Inflammatory macrophage treated with lipopolysaccharide for 1 hour (primary cell): ENCODE data around the gene RPAP3.
A peak's percentile ranks its signal among the peaks of the same experiment; 100 is the strongest.
"Not testable (repeated sequence)": the region's sequence is repeated elsewhere in the genome, so short reads cannot be mapped to it uniquely, and the experiment has no call there.

Experiments
- DNase-seq, 2 donors: peaks; one replicate each; pipeline ENCODE4 v3.0.0-alpha.2; 2020 to 2022

Gene RPAP3

DNA sequence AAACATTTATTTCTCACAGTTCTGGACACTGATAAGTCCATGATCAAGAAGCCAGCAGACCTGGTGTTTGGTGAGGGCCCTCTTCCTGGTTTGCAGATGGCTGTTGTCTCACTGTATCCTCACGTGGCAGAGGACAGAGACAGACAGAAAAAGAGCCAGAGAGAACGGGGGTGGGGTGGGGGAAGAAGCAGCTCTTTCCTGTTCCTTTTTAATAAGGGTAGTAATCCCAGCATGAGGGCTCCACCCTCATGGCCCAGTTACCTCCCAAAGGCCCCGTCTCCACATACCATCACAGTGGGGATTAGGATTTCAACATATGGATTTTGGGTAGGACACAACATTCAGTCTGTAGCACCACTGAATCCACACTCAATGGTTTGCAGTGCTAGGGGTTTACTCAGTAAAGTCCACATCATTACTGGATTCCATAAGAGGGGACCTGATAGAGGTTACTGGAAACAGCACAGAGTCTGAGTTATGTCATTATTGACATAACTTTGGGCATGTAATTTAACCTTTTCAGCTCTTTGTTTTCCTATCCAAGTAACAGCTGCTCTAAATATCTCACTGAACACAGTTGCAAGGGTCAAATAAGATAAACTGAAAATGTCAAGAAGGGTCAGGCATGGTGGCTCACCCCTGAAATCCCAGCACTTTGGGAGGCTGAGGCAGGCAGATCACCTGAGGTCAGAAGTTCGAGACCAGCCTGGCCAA is 53.2 kb downstream of the RPAP3 start:
- DNase-seq = peak; percentile 45 to 59

- peak; percentile 76 to 83 for DNase-seq
These were observed 54.2 kb downstream of the RPAP3 start for GRCh38 chr12:47651368-47652254.

DNA sequence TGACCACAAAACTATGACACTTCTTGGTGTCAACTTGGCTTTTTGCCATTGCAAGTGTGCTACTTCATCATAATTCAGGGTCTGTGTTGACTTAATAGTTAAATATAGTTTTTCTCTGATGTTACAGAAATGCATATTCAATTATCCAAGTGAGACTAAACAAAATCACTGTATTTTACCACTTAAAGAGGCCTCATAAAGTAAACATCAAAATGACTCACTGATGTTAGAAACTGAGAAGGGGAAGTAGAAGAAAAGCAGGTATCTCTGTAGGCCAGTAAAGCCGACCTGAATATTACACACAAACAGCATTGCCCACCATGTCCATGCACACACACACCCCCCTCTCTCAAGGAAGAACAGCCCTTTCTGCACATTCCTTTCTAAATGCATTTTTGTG is 55.4 kb downstream of the RPAP3 start:
- no peak for DNase-seq

GRCh38 chr12:47649381-47649780 is 56.4 kb downstream of the RPAP3 start:
- DNase-seq = no peak

DNA sequence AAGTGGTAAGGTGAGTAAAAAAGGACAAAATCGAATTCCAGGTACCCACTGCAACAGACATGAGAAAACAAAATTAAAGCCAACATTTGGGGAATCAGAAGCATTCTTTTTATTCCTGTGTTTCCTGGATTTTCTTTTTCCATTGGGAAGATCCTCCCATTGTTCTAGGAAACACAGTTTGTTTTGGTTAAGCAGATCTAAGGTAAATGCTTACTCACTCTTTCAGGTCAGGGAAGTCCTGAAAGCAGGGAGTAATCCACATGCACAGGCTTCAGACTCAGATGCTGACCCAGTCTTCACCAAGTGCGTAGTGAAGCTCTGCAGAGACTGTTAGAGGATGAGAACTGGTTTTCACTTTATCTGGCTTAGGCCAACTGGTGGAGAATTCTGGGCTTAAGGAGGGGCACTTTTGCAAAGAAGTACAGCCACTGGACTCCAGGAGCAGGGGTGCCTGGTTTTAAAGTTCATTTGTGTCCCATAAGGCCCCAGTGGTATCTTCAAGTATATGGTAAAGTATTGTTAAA is 57.7 kb downstream of the RPAP3 start:
- no peak for DNase-seq

GRCh38 chr12:47642310-47642709 is 63.5 kb downstream of the RPAP3 start:
- DNase-seq = not testable (repeated sequence)

GRCh38 chr12:47636908-47637780 is 68.7 kb downstream of the RPAP3 start:
- peak; percentile 29 to 70 for DNase-seq

GRCh38 chr12:47635770-47636169 is 70.1 kb downstream of the RPAP3 start:
- not testable (repeated sequence) for DNase-seq

DNA sequence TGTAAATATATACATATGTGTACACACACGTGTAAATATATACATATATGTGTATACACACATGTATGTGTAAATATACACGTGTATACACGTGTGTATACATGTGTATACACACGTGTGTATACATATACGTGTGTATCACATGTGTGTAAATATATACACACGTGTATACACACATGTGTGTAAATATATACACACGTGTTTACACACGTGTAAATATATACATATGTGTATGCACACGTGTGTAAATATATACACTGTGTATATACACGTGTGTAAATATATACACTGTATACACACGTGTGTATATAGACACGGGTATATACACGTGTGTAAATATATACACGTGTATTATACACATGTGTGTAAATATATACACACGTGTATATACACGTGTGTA is 71.7 kb downstream of the RPAP3 start:
- no peak for DNase-seq

DNA sequence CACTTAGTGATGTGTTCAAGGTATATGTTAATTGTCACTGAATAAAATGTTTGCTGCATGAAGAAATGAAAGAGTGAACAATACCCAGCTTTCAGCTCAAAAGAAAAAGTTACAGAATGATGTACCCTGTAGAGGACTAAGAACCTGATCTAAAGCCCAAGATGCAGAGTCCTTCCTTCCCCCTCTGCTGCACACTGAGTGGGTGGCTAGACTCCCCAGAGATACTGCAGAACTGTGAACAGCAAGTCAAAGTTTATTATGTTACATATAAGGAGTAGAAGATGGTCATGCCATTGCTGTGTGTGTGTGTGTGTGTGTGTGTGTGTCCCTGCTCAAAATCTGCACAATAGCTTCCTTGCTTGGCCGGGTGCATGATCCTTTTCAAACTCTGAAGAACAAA is 83.9 kb downstream of the RPAP3 start:
- DNase-seq = no peak

- no peak for DNase-seq
These were observed 88.4 kb downstream of the RPAP3 start for GRCh38 chr12:47617476-47617875.

DNA sequence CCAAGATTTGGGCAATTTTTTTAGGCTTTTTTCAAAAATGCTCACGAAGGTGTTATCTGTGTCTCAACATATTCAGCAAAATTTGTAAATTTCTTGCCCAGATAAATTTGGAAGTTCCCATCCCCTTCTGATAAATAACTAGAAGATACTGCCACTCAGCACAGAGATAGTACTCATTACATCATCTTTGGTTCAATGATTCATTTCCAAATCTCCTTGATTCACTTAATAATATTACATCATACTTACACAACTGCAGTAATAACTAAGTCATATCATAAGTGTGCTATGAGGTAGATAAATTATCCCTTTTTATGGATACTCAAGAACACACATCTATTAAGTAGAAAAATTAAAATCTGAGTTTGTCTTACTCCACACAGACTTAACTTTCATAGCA is 89.4 kb downstream of the RPAP3 start:
- peak; percentile 18 to 20 for DNase-seq

DNA sequence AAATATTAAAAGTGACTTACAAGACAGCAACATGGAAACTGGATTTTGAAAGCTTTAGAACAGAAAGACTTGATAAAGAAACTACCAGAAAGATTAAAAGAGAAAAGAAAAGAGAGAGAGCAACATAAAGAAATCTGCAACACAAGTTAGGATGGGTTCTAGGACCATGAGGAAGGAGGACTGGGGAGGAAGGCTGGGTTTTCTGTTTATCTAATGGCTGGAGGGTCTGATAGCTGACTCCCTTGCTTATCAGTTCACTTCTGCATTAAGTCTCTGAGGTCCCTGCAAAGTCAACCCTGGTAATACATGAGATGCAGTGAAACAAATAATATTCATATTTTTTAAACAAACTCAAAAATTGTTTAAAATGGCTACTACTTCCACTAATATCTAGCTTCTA is 90.1 kb downstream of the RPAP3 start:
- DNase-seq = no peak

DNA sequence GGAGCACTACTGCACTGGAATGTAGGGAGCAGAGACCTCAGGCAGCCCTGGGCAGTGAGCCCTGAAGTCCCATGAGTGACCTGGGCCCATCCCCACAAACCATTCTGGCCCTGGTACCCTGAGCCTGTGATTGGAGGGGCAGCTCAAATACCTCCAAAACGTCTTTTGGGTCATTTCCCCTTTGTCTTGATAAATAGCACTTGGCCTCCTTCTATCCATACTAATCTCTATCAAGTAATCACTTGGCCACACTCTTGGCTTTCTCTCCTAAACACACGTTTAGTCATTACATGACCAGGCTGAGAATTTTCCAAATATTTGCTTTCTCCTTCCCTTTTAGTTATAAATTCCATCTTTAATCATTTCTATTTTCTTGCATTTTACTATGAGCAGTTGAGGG is 91.3 kb downstream of the RPAP3 start:
- DNase-seq = no peak

DNA sequence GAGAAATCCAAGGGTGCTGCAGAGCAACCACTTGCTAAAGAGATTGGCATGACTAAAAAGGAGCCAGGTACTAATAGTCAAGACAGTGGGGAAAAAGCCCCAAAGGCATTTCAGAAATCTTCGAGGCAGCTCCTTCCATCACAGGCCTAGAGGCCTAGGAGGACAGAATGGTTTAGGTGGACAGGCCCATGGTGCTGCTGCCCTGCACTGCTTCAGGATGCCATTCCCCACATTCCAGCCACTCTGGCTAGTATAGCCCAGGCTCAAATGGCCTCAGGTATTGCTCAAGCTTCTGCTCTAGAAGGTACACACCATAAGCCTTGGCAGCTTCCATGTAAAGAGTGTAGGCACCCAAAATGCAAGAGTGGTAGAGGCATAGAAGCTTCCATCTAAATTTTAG is 92.9 kb downstream of the RPAP3 start:
- no peak for DNase-seq

- no peak for DNase-seq
These were observed 93.9 kb downstream of the RPAP3 start for GRCh38 chr12:47611906-47612305.
